ENCODE data around the gene PPM1L. TPM values are rescaled to one million over a fixed set of nuclear protein-coding genes. Genes with fewer than 3 reads are reported as not detected.

PPM1L gene
- total RNA-seq, 4 donors from 2014 or later = 3.2 to 27.9 (median 16.4) TPM

- Histone ChIP-seq H3K9me3 (no peaks in the 10 kb centered on the region), H3K4me3 (no peak overlapping the region), H3K4me1 (no peaks in the 10 kb centered on the region), H3K36me3 (no peaks in the 10 kb centered on the region), H3K27ac (no peak overlapping the region), H3K27me3 (no peaks in the 10 kb centered on the region)
- intact Hi-C loops (cut with DNase I; ENCODE audit: low total_unique reads) = no loop called here
- no peak for DNase-seq
- no peak for TF ChIP-seq POLR2A (IDR thresholded peaks at IDR 0.05)
- TF ChIP-seq CTCF (IDR thresholded peaks at IDR 0.05) = no peak
Measured at GRCh38 chr3:160916472-160916871, 160.4 kb downstream of the PPM1L start.

- intact Hi-C loops (cut with DNase I; ENCODE audit: low total_unique reads) = no loop called here
Measured at GRCh38 chr3:160919942-160920341, 163.9 kb downstream of the PPM1L start.

GRCh38 chr3:160921020-160921635 lies 165.1 kb downstream of the PPM1L start:
- Histone ChIP-seq H3K9me3 (no peaks in the 10 kb centered on the region), H3K27ac (no peak overlapping the region), H3K4me1 (no peaks in the 10 kb centered on the region), H3K4me3 (no peak overlapping the region), H3K36me3 (no peaks in the 10 kb centered on the region), H3K27me3 (no peaks in the 10 kb centered on the region)
- intact Hi-C loops (cut with DNase I; ENCODE audit: low total_unique reads) = no loop called here
- no peak for DNase-seq
- TF ChIP-seq CTCF (IDR thresholded peaks at IDR 0.05) (peak; percentile 66 to 72 (median 68)), POLR2A (IDR thresholded peaks at IDR 0.05) (no peak)

More at GRCh38 chr3:160919942-160920341, 163.9 kb downstream of the PPM1L start:
- Histone ChIP-seq H3K27me3 (no peaks in the 10 kb centered on the region), H3K4me3 (no peak overlapping the region), H3K9me3 (no peaks in the 10 kb centered on the region), H3K4me1 (no peaks in the 10 kb centered on the region), H3K36me3 (no peaks in the 10 kb centered on the region), H3K27ac (no peak overlapping the region)
- no peak for DNase-seq
- no peak for TF ChIP-seq POLR2A (IDR thresholded peaks at IDR 0.05)

GRCh38 chr3:160924776-160925175 lies 168.7 kb downstream of the PPM1L start:
- no peak for TF ChIP-seq CTCF (IDR thresholded peaks at IDR 0.05)
- TF ChIP-seq POLR2A (IDR thresholded peaks at IDR 0.05) = no peak
- H3K4me3 ChIP-seq = no peak overlapping the region
- no peaks in the 10 kb centered on the region for H3K36me3 ChIP-seq
- no peaks in the 10 kb centered on the region for H3K27me3 ChIP-seq
- H3K9me3 ChIP-seq = no peaks in the 10 kb centered on the region
- DNase-seq = no peak
- no peaks in the 10 kb centered on the region for H3K4me1 ChIP-seq
- intact Hi-C loops (cut with DNase I; ENCODE audit: low total_unique reads) = no loop called here
- H3K27ac ChIP-seq = no peak overlapping the region

- no peak for DNase-seq
- intact Hi-C loops (cut with DNase I; ENCODE audit: low total_unique reads) = no loop called here
- H3K36me3 ChIP-seq = no peaks in the 10 kb centered on the region
- no peak overlapping the region for H3K27ac ChIP-seq
- H3K4me1 ChIP-seq = no peaks in the 10 kb centered on the region
- TF ChIP-seq POLR2A (IDR thresholded peaks at IDR 0.05) (no peak), CTCF (IDR thresholded peaks at IDR 0.05) (no peak)
- no peaks in the 10 kb centered on the region for H3K27me3 ChIP-seq
- no peak overlapping the region for H3K4me3 ChIP-seq
- no peaks in the 10 kb centered on the region for H3K9me3 ChIP-seq
Measured at GRCh38 chr3:160927620-160928019, 171.6 kb downstream of the PPM1L start.
